ENCODE data around the gene PPIG. TPM values are rescaled to one million over a fixed set of nuclear protein-coding genes. Genes with fewer than 3 reads are reported as not detected.
"Not testable (repeated sequence)": the region's sequence is repeated elsewhere in the genome, so short reads cannot be mapped to it uniquely, and the experiment has no call there.

Gene PPIG
- total RNA-seq, 1 donor from 2014 or later: 48.1 TPM

GRCh38 chr2:169598982-169599381 is 14.8 kb downstream of the PPIG start:
- intact Hi-C loops (cut with DNase I): no loop called here
- Histone ChIP-seq H3K4me3 (no peak overlapping the region), H3K27me3 (no peaks in the 10 kb centered on the region), H3K36me3 (no peaks in the 10 kb centered on the region), H3K4me1 (peaks cover 21% of the 10 kb centered on the region), H3K27ac (no peak overlapping the region), H3K9me3 (no peaks in the 10 kb centered on the region)
- no peak for DNase-seq (ENCODE audit: extremely low spot score in 2 of 2)
- no peak for TF ChIP-seq POLR2A (IDR thresholded peaks at IDR 0.05)
- no peak for TF ChIP-seq POLR2AphosphoS5 (IDR thresholded peaks at IDR 0.05; ENCODE audit: insufficient read depth in 1 of 2, low read depth in 1 of 2)

- Histone ChIP-seq H3K9me3 (no peaks in the 10 kb centered on the region), H3K4me3 (no peak overlapping the region), H3K27me3 (no peaks in the 10 kb centered on the region), H3K36me3 (peaks cover 0 to 4% of the 10 kb centered on the region in 2 donors), H3K4me1 (peaks cover 21% of the 10 kb centered on the region), H3K27ac (no peak overlapping the region)
- TF ChIP-seq POLR2A (IDR thresholded peaks at IDR 0.05) (no peak), CTCF (IDR thresholded peaks at IDR 0.05) (no peak), POLR2AphosphoS5 (IDR thresholded peaks at IDR 0.05; ENCODE audit: insufficient read depth in 1 of 2, low read depth in 1 of 2) (no peak)
- intact Hi-C loops (cut with DNase I): no loop called here
- DNase-seq (ENCODE audit: extremely low spot score in 2 of 2): no peak
Observed at GRCh38 chr2:169599568-169599967, 15.4 kb downstream of the PPIG start.

GRCh38 chr2:169609264-169609663 is 25.1 kb downstream of the PPIG start:
- no peaks in the 10 kb centered on the region for H3K4me1 ChIP-seq
- H3K27me3 ChIP-seq: no peaks in the 10 kb centered on the region
- H3K27ac ChIP-seq: no peak overlapping the region
- H3K9me3 ChIP-seq: no peaks in the 10 kb centered on the region
- no peak for TF ChIP-seq POLR2A (IDR thresholded peaks at IDR 0.05)
- no peak for TF ChIP-seq POLR2AphosphoS5 (IDR thresholded peaks at IDR 0.05; ENCODE audit: insufficient read depth in 1 of 2, low read depth in 1 of 2)
- TF ChIP-seq CTCF (IDR thresholded peaks at IDR 0.05): no peak
- no peak for DNase-seq (ENCODE audit: extremely low spot score in 2 of 2)
- peaks cover 0 to 76% of the 10 kb centered on the region in 2 donors for H3K36me3 ChIP-seq
- intact Hi-C loops (cut with DNase I): no loop called here
- H3K4me3 ChIP-seq: no peak overlapping the region

GRCh38 chr2:169613876-169614275 is 29.7 kb downstream of the PPIG start:
- no peak overlapping the region for H3K4me3 ChIP-seq
- peaks cover 0 to 68% of the 10 kb centered on the region in 2 donors for H3K36me3 ChIP-seq
- H3K9me3 ChIP-seq: no peaks in the 10 kb centered on the region
- no peak for DNase-seq (ENCODE audit: extremely low spot score in 2 of 2)
- no peaks in the 10 kb centered on the region for H3K27me3 ChIP-seq
- intact Hi-C loops (cut with DNase I): no loop called here
- no peak overlapping the region for H3K27ac ChIP-seq
- no peaks in the 10 kb centered on the region for H3K4me1 ChIP-seq
- TF ChIP-seq CTCF (IDR thresholded peaks at IDR 0.05) (no peak), POLR2AphosphoS5 (IDR thresholded peaks at IDR 0.05; ENCODE audit: insufficient read depth in 1 of 2, low read depth in 1 of 2) (no peak), POLR2A (IDR thresholded peaks at IDR 0.05) (no peak)

GRCh38 chr2:169615982-169616381 is 31.8 kb downstream of the PPIG start:
- H3K9me3 ChIP-seq; intact Hi-C loops (cut with DNase I); H3K4me3 ChIP-seq; H3K4me1 ChIP-seq; H3K27ac ChIP-seq; H3K27me3 ChIP-seq; DNase-seq (ENCODE audit: extremely low spot score in 2 of 2): not testable (repeated sequence)
- peaks cover 0 to 60% of the 10 kb centered on the region in 2 donors for H3K36me3 ChIP-seq

- Histone ChIP-seq H3K27me3 (no peaks in the 10 kb centered on the region), H3K4me1 (no peaks in the 10 kb centered on the region), H3K27ac (no peak overlapping the region), H3K36me3 (peaks cover 0 to 37% of the 10 kb centered on the region in 2 donors), H3K9me3 (no peaks in the 10 kb centered on the region), H3K4me3 (no peak overlapping the region)
- DNase-seq (ENCODE audit: extremely low spot score in 2 of 2): no peak
- TF ChIP-seq POLR2AphosphoS5 (IDR thresholded peaks at IDR 0.05; ENCODE audit: insufficient read depth in 1 of 2, low read depth in 1 of 2) (no peak), POLR2A (IDR thresholded peaks at IDR 0.05) (no peak), CTCF (IDR thresholded peaks at IDR 0.05) (no peak)
- intact Hi-C loops (cut with DNase I): no loop called here
Observed at GRCh38 chr2:169619946-169620345, 35.8 kb downstream of the PPIG start.
